Right ventricle myocardium inferior (tissue), 1 donor: ENCODE data around the gene ECE1. TPM values are rescaled to one million over a fixed set of nuclear protein-coding genes. Genes with fewer than 3 reads are reported as not detected.

Experiments
- ATAC-seq: fragments of 200-7000 bp; cut with Tn5 transposase; one replicate; pipeline ENCODE4 v1.9.1; 2020; ENCODE audit warnings: mild to moderate bottlenecking, moderate library complexity
- DNase-seq: peaks from one replicate; pipeline ENCODE4 v3.0.0; 2021; ENCODE audit errors: missing footprints
- intact Hi-C: fragments of 100-400 bp; cut with DNase I; formaldehyde crosslinking; loops from one replicate; pipeline ENCODE4 v1.11.0; 2022
- long read RNA-seq: library from polyadenylated mRNA; unstranded; transcript quantifications from one replicate; pipeline ENCODE4 v2.0.0, GENCODE V29; 2021
- total RNA-seq: library from RNA; stranded (reverse); fragmentation: NEBNext Ultra II Directional; extraction: Animal tissue kit (Norgen Biotek cat#: 25700); gene quantifications from one replicate; pipeline ENCODE4 v1.2.1, GENCODE V29; 2021
- donor health status: DM: no; HTN: yes; CAD: no; lungs with severe emphysema.

ECE1 gene
- total RNA-seq: 49.3 TPM
- long read RNA-seq, full-length matches to known transcripts: 38 of 61 reads
- long read RNA-seq, partial matches to known transcripts: 12 of 61 reads
- long read RNA-seq, other reads (novel, unspliced or antisense): 11 of 61 reads

DNA sequence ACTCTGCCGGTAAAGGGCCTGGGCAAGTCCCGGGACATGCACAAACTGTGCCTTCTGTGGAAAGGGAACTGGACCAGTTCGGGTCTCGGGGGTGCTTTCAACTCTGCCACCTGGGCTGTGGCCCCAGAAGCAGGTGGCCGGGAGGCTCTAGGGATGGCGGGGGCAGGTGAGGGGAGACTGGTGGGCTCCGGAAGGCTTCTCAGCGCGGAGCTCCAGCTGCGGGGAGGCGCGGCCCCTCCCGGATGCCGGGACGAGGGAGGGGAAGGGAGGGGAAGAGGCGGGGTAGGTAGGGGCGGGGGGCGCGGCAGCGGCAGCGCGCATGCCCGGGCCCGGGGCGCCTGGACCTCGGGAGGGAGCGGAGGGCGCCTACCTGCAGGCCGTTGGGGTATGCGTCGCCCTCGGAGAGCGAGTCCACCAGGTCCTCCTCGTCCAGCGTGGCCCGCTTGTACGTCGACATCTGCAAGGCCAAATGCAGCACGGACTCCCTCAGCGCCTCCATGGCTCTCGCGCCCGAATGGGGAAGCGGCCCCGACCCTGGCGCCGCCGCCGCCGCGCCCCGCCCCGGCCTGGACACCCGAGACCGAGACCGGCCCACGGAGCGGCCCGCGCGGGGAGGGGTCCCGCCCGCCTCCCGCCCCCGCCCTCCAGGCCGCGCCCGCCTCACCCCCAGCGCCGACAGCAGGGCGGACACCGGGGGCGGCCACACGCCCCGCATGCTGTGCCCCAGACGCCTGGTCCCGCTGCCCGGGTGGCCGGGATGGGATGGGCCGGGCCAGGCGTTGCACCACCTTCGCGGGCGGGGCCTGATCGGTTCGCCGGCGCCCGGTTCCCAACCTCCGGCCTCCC lies at the start of gene ECE1:
TSS of gene ECE1 (minus strand) at position 764 of the 846 bp plus-strand sequence. CDS start at position 715, 49 bp downstream.
- ATAC-seq (peak; percentile 56), DNase-seq (peak; percentile 85)
- intact Hi-C loops: loop anchor here (5.0 kb wide), 1 partner anchor 42 kb away; no protein-coding TSS in a partner anchor

DNA sequence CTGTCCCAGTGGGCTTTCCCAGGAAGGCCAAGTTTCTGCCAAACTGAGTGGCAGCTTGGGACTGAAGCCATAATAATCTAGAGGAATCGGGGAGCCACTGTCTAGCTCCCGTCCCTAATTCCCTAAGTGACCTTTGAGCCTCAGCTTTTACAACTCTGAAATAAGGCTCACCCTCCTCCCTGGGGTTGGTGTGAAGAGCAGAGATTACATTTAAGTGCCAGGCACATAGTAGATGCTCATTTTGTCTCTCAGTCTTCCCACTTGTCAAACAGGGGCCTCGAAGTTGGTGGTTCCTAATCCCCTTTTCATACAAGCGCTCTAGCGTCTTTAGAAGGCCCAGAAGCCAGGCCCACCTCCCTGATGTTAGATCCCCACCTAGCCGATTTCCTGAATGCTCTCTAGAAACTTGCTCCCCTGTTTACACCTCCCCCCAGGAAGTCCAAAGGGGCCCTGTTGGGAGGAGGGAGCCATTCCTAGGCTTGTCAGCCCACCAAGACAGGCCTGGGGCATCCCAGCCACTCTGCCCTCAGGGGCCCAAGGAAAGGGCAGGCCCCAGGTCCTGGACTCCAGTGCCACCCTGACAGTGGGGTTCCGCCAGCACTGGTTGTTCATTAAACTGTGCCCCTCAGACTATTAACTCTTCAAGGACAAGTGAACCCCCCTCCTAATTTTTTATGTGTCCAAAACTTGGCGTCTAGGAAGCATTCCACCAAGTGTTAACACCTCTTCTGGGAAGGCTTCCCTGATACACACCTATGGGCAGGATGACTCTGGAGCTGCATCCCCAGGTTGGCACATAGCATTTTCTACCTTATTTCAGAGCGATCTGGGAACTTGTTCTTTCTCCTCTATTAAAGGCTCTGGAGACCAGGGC lies 49.3 kb upstream of the ECE1 start:
- DNase-seq: no peak
- ATAC-seq: no peak
- intact Hi-C loops: no loop called here

- DNase-seq (peak; percentile 87), ATAC-seq (peak; percentile 61)
- intact Hi-C loops: no loop called here
Measured at GRCh38 chr1:21338573-21339355, 48.5 kb upstream of the ECE1 start.

DNA sequence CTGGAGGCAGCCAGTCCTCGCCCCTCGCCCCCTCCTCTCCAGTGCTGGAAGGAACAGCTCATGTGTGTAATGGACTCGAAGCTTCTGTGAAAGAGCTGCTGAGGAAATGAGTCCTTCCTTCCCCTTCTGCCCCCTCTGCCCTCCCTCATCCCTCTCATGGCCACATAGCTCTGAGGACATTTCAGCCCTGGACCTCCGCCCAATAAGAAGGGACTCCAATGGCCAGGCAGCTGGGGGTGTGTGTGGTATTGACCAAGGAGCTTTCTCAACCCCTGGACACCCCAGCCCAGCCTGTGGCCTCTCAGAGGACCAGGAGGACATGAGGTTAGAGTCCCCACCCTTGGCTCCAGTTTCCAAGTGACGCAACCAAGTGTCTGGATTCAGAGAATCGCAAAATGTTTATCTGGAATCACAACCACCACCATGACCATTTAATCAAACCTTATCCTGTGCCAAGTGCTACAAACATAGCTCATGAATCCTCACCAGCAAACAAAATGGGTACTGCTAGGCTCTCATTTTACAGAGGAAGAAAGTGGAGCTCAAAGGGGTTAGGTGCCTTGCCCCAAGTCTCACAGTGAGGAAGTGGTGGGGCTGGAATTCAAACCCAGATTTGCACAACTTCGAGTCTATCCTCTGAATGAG lies 47.8 kb upstream of the ECE1 start:
- intact Hi-C loops: no loop called here
- DNase-seq: peak; percentile 95
- peak; percentile 87 for ATAC-seq

GRCh38 chr1:21337454-21337927 lies 47.2 kb upstream of the ECE1 start:
- intact Hi-C loops: no loop called here
- DNase-seq (no peak), ATAC-seq (no peak)

GRCh38 chr1:21337010-21337437 lies 46.8 kb upstream of the ECE1 start:
- DNase-seq (no peak), ATAC-seq (no peak)
- intact Hi-C loops: no loop called here

GRCh38 chr1:21335750-21336224 lies 45.5 kb upstream of the ECE1 start:
- ATAC-seq (no peak), DNase-seq (no peak)
- intact Hi-C loops: no loop called here

DNA sequence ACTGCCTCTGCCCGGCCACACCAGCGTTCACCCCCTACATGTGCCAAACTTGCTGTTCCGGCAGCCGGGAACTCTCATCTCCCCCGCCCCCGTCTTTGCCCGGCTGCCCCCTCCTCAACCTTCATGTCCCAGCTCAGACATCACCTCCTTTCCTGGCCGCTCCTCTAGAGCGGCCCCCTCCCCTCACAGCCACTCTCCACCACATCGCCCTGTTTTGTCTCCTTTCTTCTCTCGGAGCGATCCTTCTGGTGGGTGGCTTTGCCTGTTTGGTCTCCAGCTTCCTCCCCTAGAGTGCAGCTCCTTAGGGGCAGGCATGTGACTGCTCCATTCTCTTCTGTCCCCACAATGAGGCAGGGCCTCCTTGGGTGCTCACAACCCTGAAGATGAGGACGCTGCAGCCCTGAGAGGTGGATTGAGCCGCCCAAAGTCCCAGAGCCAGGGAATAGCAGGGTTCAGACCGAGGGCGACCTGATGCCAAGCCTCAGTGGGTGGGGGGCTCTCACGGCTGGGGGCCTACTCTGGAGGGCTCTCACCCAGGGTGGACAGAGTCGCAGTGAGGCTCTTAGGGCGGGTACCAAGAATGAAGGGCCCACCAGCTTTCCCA lies 44.9 kb upstream of the ECE1 start:
- DNase-seq (no peak), ATAC-seq (no peak)
- intact Hi-C loops: no loop called here

DNA sequence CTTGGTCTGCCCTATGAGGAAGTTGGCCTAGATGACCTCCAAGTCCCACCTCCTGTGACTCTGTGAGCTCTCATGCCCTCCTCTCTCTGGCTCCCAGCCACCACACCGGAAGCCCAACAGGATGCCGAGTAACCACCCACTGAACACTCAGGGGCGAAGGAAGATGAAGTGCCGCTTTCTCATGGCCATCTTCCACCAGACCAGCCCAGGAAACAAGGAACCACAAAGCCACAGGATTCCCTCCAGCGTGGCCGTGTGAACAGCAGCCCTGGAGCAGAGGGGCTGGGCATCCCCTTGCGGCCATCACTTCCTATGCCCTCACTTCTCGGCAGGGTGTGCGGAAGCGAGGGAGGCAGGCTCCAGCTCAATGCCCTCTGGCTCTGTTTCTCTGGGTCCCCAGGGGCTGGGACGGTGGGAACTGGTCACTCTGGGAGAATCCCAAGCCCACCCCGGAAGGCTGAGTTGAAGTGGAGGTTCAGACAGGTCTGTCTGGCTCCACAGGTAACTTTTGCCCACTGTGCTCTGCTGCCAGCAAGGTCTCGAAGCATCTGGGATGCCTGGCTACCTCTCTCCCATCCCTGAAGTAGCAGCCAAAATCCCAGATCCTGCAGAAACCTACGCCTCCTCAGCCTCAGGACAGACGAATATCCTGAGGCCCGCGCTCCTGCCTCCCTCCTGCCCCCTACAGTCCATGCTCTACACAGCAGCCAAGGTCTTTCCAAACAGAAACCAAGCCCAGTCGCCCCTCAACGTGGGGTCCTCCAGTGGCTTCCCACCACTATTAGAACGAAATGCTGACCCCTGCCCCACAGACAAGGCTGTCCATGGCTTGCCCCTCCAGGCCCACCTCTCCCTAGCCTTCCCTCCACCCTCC lies 44.2 kb upstream of the ECE1 start:
- intact Hi-C loops: loop anchor here (1.0 to 5.0 kb wide), 2 partner anchors 42 to 79 kb away; partner anchors contain the start of gene ECE1
- ATAC-seq: peak; percentile 24
- DNase-seq: peak; percentile 91

DNA sequence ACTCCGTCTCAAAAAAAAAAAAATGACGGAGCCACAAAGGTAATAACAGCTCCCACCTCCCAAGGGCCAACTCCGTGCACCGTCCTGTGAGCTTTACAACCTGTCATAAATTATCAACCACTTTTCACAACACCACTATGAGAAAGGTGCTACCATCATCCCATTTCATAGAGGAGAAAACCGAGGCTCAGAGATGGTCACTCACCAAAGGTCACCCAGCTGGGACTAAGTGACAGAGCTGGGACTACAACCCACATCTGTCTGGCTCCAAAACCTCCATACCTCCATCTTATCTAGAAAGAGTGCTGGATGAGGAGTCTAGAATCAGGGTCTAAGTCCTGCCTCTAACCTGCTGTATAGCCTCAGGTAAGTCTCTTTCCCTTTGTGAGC lies 43.6 kb upstream of the ECE1 start:
- DNase-seq (no peak), ATAC-seq (no peak)
- intact Hi-C loops: loop anchor here (1.0 to 5.0 kb wide), 2 partner anchors 42 to 79 kb away; partner anchors contain the start of gene ECE1

GRCh38 chr1:21332554-21333311 lies 42.5 kb upstream of the ECE1 start:
- intact Hi-C loops: loop anchor here (5.0 kb wide), 1 partner anchor 40 kb away; the partner anchor contains the start of gene ECE1
- no peak for DNase-seq
- ATAC-seq: peak; percentile 14

DNA sequence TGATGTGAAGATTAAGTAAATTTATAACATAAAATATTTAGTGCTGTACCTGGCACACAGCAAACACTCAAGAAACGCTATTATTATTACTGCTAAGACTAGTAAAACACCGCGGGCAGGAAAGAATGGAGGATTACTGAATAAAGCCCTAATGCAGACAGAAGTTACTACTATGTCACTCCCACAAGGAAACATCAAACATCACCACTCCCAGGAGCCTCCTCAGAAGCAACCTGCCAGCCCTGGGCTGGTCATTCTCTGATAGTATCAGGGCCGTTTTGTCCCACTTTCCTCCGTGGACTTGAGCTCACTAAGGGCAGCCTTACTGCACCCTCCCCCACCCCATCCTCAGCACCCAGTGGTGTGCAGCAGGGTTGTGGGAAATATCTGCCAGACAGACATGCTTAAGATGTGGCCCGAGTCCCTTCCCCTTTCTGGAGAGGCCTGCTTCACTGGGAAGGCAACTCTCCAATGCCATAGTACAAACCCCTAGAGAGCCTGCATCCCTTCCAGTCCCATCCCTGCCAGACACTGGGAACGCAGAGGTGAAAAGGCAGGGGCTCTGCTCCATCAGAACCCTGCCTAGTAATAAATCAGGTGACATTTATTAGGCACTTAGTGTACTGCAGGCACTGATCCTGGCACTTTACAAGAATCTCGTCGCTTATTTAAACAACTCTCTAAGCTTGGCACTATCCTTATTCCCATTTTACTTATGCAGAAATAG lies 41.7 kb upstream of the ECE1 start:
- DNase-seq (no peak), ATAC-seq (no peak)
- intact Hi-C loops: loop anchor here (5.0 kb wide), 1 partner anchor 40 kb away; the partner anchor contains the start of gene ECE1

DNA sequence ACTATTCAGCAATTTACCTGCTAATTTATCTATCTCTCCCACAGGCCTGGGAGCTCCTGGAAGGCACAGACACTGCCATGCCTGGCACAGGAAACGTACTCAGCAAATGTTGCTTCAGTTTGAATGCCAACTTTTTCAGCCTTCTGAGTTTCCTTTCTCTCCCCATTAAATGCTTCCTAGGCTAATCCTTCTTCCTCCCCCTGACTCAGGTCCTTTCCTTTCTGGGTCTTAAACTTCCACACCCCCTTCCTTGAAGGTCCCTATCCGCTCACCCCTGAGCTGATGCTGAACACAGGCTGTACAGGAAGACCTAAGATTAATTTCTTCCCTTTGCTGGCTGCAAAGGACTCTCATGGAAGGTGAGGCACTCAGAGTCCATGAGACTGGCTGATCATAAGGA lies 40.3 kb upstream of the ECE1 start:
- intact Hi-C loops: loop anchor here (5.0 kb wide), 1 partner anchor 38 kb away; the partner anchor contains the start of gene ECE1
- DNase-seq: no peak
- no peak for ATAC-seq

- ATAC-seq (no peak), DNase-seq (peak; percentile 2)
- intact Hi-C loops: no loop called here
Measured at GRCh38 chr1:21329209-21329844, 39.1 kb upstream of the ECE1 start.
